Uterus (tissue), 4 donors: ENCODE results near the gene LRRC3. TPM values are rescaled to one million over a fixed set of nuclear protein-coding genes. Genes with fewer than 3 reads are reported as not detected.
"Not testable (repeated sequence)": the region's sequence is repeated elsewhere in the genome, so short reads cannot be mapped to it uniquely, and the experiment has no call there.

Experiments used
- DNase-seq, 2 donors: peaks; one replicate each; pipeline ENCODE4 v3.0.0-alpha.2; 2019 to 2020
- H3K27ac ChIP-seq, 2 donors: fragments of 200-600 bp; sonication (generic); 1 replicate in 1 of 2; 2 replicates in 1 of 2; pipeline ENCODE4 v1.5.1; 2016 to 2018
- H3K27me3 ChIP-seq, 2 donors: fragments of 200-600 bp; sonication (generic); one replicate each; pipeline ENCODE4 v1.5.1; 2018 to 2019; ENCODE audit warnings: control low read depth in 1 of 2
- H3K36me3 ChIP-seq, 2 donors: fragments of 200-600 bp; sonication (generic); one replicate each; pipeline ENCODE4 v1.5.1; 2019; ENCODE audit warnings: control low read depth in 1 of 2
- H3K4me1 ChIP-seq, 2 donors: fragments of 200-600 bp; sonication (generic); one replicate each; pipeline ENCODE4 v1.5.1; 2018 to 2019; ENCODE audit warnings: control low read depth in 1 of 2
- H3K4me3 ChIP-seq, 2 donors: fragments of 200-600 bp; sonication (generic); 1 replicate in 1 of 2; 2 replicates in 1 of 2; pipeline ENCODE4 v1.5.1; 2018 to 2019; ENCODE audit warnings: mild to moderate bottlenecking in 1 of 2
- H3K9me3 ChIP-seq, 2 donors: fragments of 200-600 bp; sonication (generic); one replicate each; pipeline ENCODE4 v1.5.1; 2019; ENCODE audit warnings: control low read depth in 1 of 2
- POLR2A ChIP-seq, 2 donors: fragments of 450-650 bp; IDR thresholded peaks; one replicate each; pipeline ENCODE4 v1.6.1; 2016; ENCODE audit warnings: antibody characterized with exemption in 2 of 2, mild to moderate bottlenecking in 1 of 2, moderate library complexity in 1 of 2
- intact Hi-C: fragments of 100-400 bp; cut with DNase I; formaldehyde crosslinking; loops from one replicate; pipeline ENCODE4 v1.15.1; 2023; ENCODE audit warnings: low total_unique reads
- total RNA-seq, 4 donors: library from RNA; depleted of rRNA in 3 of 4; stranded (reverse); fragments of >200 nt in 3 of 4; gene quantifications; one replicate each; pipeline versions ENCODE4 v1.1.0 to v1.2.4, GENCODE V29; 2014 to 2023
- TF ChIP-seq, protein P1 (sequence below), 4 experiments: fragments of 200-600 bp in 2 of 4; fragments of 450-650 bp in 2 of 4; sonication (generic) in 2 of 4; IDR thresholded peaks; one replicate each; pipeline ENCODE4 v1.5.1; 2016 to 2019; ENCODE audit warnings: antibody characterized with exemption in 4 of 4, mild to moderate bottlenecking in 2 of 4, moderate library complexity in 1 of 4
- donor health status: DM: yes; HTN: yes; CAD: no.

Gene LRRC3
- total RNA-seq, 4 donors from 2014 or later = under 0.01 to 2.3 (median 2.3) TPM; not detected in 1

DNA sequence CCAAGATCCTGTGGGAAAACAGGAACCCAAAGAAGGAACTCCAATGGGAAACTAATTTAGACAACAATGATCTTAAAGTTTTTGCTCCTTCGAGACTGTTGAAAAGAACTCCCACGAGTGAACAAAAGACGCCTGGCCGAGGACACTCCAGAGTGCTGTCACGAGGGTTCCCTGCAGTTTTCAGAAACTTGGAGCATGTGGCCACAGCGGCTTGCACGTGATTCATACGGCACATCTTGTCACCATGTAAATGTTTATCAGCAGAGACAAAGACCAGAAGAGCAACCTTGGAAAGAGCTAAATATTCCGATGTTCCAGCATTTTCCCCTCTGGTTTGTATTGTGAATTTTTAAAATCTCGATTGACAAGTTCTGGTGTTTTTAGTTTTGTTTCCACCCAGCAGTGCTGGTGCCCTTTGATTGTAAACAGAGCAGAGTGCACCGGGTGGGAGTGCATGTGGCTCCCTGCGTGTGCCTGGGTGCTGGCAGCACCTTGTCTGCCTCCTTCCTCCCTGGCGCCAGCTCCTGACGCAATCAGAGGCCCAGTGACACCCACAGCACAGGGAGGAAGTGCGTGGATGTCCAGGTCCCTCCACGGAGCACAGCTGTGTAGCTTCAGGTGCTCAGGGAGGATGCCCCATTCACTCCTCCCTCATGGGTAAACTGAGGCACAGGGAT lies 23.0 kb downstream of the LRRC3 start:
- Histone ChIP-seq H3K4me3 (no peak overlapping the region), H3K36me3 (no peaks in the 10 kb centered on the region), H3K4me1 (no peaks in the 10 kb centered on the region), H3K27me3 (no peaks in the 10 kb centered on the region), H3K9me3 (no peaks in the 10 kb centered on the region), H3K27ac (no peak overlapping the region)
- no peak for TF ChIP-seq POLR2A (IDR thresholded peaks at IDR 0.05)
- TF ChIP-seq, protein P1, sequence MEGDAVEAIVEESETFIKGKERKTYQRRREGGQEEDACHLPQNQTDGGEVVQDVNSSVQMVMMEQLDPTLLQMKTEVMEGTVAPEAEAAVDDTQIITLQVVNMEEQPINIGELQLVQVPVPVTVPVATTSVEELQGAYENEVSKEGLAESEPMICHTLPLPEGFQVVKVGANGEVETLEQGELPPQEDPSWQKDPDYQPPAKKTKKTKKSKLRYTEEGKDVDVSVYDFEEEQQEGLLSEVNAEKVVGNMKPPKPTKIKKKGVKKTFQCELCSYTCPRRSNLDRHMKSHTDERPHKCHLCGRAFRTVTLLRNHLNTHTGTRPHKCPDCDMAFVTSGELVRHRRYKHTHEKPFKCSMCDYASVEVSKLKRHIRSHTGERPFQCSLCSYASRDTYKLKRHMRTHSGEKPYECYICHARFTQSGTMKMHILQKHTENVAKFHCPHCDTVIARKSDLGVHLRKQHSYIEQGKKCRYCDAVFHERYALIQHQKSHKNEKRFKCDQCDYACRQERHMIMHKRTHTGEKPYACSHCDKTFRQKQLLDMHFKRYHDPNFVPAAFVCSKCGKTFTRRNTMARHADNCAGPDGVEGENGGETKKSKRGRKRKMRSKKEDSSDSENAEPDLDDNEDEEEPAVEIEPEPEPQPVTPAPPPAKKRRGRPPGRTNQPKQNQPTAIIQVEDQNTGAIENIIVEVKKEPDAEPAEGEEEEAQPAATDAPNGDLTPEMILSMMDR (IDR thresholded peaks at IDR 0.05) = no peak
- intact Hi-C loops = no loop called here
- DNase-seq = no peak

DNA sequence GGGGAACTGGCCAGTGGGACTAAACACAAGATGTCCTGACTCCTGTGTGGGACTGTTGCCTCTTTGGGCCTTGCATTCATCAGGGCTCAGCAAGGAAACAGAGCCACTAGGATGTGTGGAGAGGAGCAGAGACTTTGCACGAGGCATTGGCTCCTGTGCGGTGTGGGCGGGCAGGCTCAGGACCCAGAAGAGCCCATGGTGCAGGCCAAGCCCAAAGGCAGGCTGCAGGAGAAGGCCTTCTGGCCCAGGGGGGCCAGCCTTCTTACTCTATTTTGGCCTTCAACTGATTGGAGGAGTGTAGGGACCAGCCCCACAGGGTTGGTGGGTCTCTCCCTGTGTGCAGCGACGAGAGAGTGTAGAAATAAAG lies 23.5 kb downstream of the LRRC3 start:
- Histone ChIP-seq H3K4me1 (no peaks in the 10 kb centered on the region), H3K4me3 (no peak overlapping the region), H3K27ac (no peak overlapping the region), H3K9me3 (no peaks in the 10 kb centered on the region), H3K36me3 (no peaks in the 10 kb centered on the region), H3K27me3 (no peaks in the 10 kb centered on the region)
- no peak for DNase-seq
- intact Hi-C loops = no loop called here
- TF ChIP-seq POLR2A (IDR thresholded peaks at IDR 0.05) = no peak
- TF ChIP-seq, protein P1 (IDR thresholded peaks at IDR 0.05) = no peak

DNA sequence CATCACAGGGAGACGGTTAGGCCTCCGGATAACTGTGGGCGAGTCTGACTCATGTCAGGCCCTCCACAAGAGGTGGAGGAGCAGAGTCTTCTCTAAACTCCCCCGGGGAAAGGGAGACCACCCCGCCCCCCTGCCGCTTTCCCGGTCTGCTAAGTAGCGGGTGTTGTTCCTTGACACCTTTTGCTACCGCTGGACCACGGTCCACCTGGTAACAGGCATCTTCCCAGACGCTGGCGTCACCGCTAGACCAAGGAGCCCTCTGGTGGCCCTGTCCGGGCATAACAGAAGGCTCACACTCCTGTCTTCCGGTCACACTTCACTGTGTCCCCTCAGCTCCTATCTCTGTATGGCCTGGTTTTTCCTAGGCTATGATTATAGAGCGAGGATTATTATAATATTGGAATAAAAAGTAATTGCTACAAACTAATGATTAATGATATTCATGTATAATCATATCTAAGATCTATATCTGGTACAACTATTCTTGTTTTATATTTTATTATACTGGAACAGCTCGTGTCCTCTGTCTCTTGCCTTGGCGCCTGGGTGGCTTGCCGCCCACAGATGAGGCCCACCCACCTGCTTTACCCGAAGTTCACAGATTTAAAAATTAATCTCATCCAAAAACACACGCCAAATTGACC lies 24.4 kb downstream of the LRRC3 start:
- peak in 1 of 2 donors; percentile 30 for DNase-seq
- H3K27me3 ChIP-seq, H3K36me3 ChIP-seq, H3K4me3 ChIP-seq, intact Hi-C loops, H3K4me1 ChIP-seq, H3K27ac ChIP-seq, H3K9me3 ChIP-seq: not testable (repeated sequence)
- TF ChIP-seq, protein P1 (IDR thresholded peaks at IDR 0.05) = peak; percentile 26 to 34 (median 29)

DNA sequence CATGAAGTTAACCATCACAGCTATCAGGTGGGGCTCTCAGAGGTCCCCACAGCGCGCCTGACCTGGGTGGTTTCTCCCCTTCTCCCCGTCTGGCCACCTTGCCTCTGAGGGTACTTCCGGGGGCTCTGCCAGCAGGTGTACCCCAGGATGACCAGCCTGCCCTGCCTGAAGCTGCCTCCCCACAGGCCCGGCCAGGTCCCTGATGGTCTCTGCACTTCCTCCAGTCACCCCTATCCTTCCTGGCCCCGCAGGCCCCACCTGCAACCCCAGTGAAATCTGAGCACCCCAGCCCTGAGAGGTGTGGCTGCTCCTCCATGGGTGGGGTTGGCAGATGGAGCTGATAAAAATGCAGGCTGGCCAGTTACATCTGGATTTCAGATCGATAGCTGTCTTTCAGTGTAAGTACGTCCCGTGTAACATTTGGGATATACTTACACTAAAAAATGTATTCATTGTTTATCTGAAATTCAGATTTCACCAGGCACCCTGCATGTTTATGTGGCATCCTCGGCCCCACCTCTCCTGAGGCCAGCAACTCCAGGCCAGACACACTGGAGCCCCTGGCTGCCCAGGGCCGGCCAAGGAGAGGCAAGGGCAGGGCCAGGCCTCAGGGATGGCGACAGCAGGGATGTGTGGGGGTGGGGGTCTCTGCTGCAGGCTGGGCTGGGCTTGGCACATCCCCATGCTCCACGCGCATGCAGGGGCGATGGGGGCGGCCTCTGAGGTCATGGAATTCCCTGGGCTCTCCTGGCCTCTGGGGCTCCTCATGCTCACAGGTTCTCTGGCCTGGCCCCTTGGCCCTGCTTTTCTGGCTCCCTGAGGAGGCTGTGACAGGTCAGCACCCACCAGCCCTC lies 25.1 kb downstream of the LRRC3 start:
- no peak for DNase-seq
- Histone ChIP-seq H3K27ac (no peak overlapping the region), H3K27me3 (no peaks in the 10 kb centered on the region), H3K36me3 (no peaks in the 10 kb centered on the region), H3K4me1 (no peaks in the 10 kb centered on the region), H3K4me3 (no peak overlapping the region), H3K9me3 (no peaks in the 10 kb centered on the region)
- intact Hi-C loops = no loop called here
- TF ChIP-seq POLR2A (IDR thresholded peaks at IDR 0.05) = no peak
- TF ChIP-seq, protein P1 (IDR thresholded peaks at IDR 0.05) = no peak
